C4-2B (cell line): Measurements from ENCODE around the gene EPHA6.

Experiments used
- CTCF ChIP-seq: fragments of 450-650 bp; conservative IDR thresholded peaks from 2 replicates; pipeline ENCODE4 v1.5.1; 2017; ENCODE audit warnings: mild to moderate bottlenecking
- ZFX ChIP-seq: fragments of 450-650 bp; IDR thresholded peaks from 2 replicates; pipeline ENCODE4 v1.6.1; 2017

- TF ChIP-seq CTCF (no peak), ZFX (no peak)
These were observed 737.8 kb downstream of the EPHA6 start for GRCh38 chr3:97552186-97552585.
